COR-L47 (cell line): ENCODE results near the gene C5AR1.
"Not testable (repeated sequence)": the region's sequence is repeated elsewhere in the genome, so short reads cannot be mapped to it uniquely, and the experiment has no call there.

ENCODE experiments used
- DNase-seq: peaks from one replicate; lab custom pipeline; 2025; lab: John Stamatoyannopoulos, UW

The C5AR1 gene

DNA sequence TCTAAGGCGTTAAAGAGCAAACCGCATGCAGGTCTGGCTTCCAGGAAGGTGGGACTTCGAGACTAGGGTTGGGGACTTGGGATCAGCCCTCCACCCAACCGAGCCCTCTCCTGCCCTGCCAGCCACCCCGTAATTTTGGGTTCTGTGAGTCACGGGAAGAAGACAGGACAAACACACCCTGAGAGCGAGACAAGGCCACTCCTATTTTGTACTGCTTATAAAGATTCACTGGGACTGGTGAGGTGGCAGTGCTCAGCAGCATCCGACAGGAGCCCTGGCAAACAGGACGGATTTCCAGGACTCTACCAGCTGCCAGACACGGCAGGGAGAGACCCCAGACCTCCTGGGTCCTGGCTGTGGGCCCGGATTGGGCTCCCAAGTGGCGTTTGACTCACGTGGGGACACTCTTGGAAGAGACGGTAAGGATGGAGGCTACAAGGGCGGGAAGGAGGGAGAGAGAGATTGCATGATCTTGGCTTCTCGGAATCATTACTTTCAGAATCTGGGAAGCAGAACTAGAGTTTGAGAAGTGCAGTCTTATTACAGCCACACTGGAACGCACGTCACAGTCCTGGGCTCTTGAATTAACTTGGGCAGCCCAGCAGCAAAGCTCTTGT lies 22.4 kb downstream of the C5AR1 start, which contains the start of gene C5AR2:
TSS of gene C5AR2 (plus strand) at position 245 of the 617 bp plus-strand sequence. CDS start 8,625 bp downstream, outside the sequence.
- DNase-seq, result no peak

DNA sequence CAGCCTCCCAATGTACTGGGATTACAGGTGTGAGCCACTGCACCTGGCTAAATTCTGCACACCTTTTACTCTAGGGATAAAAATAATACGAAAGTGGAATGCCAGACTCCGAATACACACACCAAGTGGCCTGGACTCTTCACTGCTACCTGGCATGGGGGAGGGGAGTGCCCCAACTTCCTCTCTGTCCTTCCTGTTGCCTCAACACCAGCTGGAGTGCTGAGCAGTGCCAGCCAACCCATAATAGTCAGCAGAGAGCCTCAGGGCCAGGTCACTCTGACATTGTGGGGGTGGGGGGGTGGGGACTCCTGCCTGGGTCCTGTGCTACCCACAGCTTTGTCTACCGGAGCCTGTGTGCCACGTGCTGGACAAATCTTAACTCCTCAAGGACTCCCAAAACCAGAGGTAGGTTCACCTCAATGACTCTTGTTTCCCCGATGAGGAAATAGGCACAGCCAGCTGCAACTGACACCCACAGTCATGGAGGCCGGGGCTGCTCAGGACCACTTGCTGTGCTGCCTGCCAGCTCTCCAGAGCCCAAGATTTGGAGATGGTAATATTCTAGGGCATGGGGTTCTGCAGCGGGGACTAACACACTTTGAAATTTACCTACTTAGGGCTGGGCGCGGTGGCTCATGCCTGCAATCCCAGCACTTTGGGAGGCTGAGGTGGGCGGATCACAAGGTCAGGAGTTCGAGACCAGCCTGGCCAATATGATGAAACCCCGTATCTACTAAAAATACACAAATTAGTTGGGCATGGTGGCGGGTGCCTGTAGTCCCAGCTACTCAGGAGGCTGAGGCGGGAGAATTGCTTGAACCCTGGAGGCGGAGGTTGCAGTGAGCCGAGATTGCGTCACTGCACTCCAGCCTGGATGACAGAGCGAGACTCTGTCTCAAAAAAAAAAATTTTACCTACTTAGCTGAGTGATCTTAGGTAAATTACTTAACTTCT lies 27.4 kb downstream of the C5AR1 start:
- peak; percentile 17 for DNase-seq

DNA sequence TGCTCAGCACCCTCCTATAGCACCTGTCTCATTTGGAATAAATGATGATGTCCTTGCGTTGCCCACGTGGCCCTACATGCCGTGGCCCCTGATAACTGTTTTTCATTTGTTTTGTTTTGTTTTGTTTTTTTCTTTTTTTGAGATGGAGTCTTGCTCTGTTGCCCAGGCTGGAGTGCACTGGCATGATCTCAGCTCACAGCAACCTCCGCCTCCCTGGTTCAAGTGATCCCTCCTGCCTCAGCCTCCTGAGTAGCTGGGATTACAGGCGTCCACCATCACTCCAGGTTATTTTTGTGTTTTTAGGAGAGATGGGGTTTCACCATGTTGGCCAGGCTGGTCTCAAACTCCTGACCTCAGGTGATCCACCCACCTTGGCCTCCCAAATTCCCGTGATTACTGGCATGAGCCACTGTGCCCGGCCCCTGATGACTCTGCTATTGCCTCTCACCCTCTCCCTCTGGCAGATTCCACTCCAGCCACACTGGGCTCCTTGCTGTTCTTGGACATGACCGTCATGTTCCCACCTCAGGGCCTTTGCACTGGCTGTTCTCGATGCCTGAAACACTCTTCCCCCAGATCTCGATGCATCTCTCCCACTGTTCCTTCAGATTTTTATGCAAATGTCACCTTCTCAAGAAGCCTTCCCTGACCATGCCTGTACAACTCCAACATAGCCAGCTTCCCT lies 29.7 kb downstream of the C5AR1 start:
- DNase-seq, result no peak

- no peak for DNase-seq
Observed at GRCh38 chr19:47340477-47341208, 31.0 kb downstream of the C5AR1 start.

- DNase-seq, result no peak
Observed at GRCh38 chr19:47341734-47342133, 32.1 kb downstream of the C5AR1 start.

- DNase-seq, result no peak
Observed at GRCh38 chr19:47343194-47343802, 33.6 kb downstream of the C5AR1 start.

DNA sequence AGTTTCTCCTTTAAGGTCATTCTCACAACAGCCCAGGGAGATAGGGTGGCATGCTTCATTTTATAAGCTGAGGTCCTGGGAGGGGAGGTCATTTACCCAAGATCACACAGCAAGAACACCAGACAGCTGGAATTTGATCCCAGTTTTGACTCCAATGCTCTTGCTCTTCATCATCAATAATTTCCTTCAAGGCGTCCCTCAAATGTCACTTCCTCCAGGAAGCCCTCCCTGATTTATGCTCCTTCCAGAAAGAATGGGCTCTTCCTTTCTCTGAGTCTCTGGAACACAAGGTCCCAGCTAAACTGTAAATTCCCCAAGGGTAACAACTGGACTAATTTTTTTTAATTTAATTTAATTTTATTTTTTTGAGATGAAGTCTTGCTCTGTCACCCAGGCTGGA lies 34.8 kb downstream of the C5AR1 start:
- no peak for DNase-seq

DNA sequence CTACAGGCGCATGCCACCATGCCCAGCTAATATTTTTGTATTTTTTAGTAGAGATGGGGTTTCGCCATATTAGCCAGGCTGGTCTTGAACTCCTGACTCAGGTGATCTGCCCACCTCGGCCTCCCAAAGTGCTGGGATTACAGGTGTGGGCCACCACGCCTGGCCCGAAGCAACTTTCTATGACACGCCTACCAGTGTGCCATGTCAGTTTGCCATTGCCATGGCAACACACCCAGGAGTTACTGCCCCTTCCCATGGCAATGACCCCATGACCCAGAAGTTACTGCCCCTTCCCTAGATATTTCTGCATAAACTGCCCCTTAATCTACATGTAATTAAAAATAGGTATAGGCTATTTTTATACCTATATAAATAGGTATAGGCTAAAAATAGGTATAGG lies 36.4 kb downstream of the C5AR1 start:
- not testable (repeated sequence) for DNase-seq

DNA sequence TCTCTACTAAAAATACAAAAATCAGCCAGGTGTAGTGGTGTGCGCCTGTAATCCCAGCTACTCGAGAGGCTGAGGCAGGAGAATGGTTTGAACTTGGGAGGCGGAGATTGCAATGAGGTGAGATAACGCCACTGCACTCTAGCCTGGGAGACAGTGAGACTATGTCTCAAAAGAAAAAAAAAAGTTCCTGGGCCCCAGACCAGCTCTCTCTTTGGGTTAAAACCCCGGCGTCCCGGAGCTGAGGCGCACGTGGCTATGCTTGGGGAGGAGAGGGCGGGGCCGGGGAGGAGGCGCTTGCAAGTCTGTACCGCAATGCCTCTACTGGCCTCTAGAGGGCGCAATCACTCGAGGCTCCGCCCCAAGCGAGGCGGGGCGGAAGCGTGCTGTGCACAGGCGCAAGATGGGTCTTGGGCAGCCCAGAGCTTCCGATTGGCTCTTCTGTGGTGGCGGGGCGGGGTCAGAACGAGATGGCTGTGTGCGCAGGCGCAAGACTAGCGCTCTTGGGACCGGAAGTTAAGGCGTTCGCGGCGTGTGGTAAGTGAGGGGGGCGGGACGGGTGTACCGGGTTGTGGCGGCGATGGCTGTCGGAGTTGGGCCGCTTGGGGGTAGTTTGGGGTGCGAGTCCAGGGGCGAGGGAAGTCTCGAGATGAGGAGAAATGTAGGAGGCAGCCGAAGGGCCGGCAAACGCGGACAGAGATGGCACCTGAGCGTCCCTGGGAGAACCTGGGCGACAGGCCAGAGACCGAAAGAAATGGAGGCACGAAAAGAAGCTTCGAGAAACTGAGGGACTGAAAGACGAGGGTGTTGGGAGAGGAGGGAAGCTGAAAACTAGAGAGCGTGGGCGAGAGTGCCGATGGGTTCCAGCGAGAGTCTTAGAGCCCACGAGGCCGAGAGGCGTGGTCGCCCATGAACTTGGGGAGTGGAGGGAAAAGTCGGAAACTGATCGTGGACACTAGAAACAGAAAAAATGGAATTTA lies 39.4 kb downstream of the C5AR1 start, which contains the start of gene DHX34:
TSS of gene DHX34 (plus strand) at position 497 of the 977 bp plus-strand sequence. CDS start 3,716 bp downstream, outside the sequence.
- peak; percentile 99 for DNase-seq

GRCh38 chr19:47350630-47351029 lies 41.0 kb downstream of the C5AR1 start:
- no peak for DNase-seq

DNA sequence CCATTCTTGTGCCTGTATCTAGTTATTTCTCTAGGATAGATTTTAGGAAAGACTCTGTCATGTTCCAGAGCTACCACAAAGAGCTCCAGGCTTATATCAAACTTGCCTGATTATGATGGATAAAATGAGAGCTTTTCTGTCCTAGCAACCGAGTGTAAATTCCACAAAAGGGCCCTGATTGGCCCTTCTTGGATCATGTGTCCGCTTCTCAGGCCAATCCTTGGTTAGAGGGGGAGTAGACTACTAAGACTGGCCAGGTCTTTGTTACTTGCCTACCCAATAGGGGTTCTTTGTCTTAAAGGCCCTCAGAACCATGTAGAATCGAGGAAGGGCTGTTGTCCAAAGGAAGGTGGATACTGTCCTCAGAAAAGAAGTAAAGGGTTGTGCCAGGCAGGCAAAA lies 41.9 kb downstream of the C5AR1 start:
- DNase-seq, result no peak

DNA sequence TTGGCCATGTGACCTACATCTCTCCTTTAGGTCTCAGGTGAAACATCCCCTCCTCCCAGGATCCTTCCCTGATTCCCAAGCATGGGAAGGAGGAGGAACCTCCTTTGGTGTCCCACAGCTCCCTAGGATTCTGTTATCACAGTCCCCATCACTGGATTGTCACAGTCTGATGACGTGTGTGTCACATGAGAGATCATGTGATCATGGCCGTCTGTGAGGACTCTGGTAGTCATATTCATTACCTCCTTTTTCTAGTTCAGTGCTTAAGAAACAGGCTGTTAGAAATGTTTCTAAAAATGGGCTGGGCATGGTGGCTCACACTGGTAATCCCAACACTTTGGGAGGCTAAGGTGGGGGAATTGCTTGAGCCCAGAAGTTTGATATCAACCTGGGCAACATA lies 42.4 kb downstream of the C5AR1 start:
- DNase-seq, result no peak

GRCh38 chr19:47353307-47353712 lies 43.6 kb downstream of the C5AR1 start:
- no peak for DNase-seq

GRCh38 chr19:47356900-47357299 lies 47.2 kb downstream of the C5AR1 start:
- no peak for DNase-seq

DNA sequence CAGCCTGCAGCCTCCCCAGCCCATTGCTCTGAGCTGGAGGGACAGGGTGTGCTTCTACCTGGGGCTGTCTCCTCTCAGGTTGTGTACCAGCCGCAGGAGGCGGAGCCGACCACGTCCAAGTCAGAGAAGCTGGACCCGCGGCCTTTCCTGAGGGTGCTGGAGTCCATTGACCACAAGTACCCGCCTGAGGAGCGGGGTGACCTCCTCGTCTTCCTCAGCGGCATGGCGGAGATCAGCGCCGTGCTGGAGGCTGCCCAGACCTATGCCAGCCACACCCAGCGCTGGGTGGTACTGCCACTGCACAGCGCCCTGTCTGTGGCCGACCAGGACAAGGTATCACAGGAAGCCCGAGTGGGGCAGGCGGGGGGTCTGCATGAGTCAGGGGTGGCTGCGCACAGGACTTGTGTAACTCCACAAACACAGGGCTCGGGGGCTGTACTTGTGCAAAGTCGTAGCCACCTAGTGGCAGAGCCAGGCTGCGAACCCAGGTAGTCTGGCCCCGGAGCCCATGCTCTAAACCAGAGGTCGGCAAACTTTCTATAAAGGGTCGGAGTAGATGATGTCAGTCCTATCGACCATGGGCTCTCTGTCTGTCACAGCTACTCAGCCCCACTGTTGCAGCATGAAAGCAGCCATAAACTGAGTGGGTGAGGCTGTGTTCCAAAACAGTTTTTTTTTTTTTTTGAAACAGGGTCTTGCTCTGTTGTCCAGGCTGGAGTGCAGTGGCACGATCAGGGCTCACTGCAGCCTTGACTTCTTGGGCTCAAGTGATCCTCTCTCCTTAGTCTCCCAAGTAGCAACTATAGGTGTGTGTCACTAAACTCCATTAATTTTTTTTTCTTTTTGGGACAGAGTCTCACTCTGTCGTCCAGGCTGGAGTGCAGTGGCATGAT lies 48.4 kb downstream of the C5AR1 start:
- DNase-seq, result no peak

DNA sequence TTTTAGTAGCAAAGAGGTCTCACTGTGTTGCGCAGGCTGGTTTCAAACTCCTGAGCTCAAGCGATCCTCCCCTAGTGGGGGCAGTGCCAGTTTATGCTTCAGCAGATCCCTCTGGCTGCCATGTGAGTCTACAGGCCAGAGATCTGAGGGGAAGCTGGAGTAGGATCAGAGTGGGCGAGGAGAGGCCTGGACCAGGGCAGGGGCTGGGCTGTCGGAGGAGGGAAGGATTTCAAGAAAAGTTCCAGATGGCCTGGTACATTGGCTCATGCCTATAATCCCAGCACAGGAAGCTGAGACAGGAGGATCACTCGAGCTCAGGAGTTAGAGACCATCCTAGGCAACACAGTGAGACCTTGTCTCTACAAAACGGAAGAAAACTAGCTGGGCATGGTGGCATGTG lies 49.3 kb downstream of the C5AR1 start:
- no peak for DNase-seq

- DNase-seq, result no peak
Observed at GRCh38 chr19:47362321-47362720, 52.7 kb downstream of the C5AR1 start.

- no peak for DNase-seq
Observed at GRCh38 chr19:47363758-47364531, 54.3 kb downstream of the C5AR1 start.
